ENCODE measurements around the gene RAB9B.

Gene RAB9B, protein sequence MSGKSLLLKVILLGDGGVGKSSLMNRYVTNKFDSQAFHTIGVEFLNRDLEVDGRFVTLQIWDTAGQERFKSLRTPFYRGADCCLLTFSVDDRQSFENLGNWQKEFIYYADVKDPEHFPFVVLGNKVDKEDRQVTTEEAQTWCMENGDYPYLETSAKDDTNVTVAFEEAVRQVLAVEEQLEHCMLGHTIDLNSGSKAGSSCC

DNA sequence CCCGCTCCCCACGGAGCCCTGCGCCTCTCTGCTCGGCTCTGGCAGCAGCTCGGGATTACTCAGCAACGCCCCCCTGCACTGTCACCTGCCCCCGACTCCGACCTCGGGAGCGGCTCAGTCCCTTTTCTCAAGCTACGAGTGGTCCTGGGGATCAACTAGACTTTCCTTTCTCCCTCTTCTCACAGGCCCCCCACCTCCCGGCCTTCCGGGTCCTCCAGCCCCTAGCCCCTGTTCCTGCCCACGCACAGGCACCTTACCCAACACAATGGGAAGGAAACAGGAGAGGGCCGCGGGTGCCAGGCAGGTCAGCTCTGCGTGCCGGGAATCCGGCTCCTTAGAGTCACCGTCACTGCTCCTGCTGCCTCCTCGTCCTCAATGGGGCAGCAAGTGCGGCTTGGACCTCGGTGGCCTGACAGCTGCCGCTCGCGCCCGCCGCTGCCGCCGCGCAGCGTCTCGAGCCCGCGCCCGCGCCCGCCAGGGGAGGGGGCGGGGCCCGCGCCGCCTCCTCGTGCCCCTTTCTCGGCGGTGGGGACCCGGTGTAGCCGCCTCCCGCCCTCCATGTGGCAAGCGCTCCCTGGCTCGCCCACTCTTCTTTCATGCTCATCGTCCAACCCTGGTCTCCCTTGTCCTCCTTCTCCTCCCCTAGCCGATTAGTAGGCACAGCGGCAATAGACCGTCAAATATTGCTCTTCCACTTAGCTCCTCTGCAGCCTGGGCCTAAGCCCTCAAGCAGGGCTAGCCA is at the start of gene RAB9B:
TSS of gene RAB9B (minus strand) at position 455 of the 742 bp plus-strand sequence. CDS start 6,473 bp downstream, outside the sequence.
- Histone ChIP-seq H3K36me3 (ENCODE audit: control insufficient read depth, insufficient read depth, low read length) (no peaks in the 10 kb centered on the region), H3K27ac (ENCODE audit: low read depth, low read length) (peak within 1 kb of the TSS; percentile 85), H3K27me3 (ENCODE audit: control insufficient read depth, insufficient read depth, low read length) (peaks cover 9% of the 10 kb centered on the region), H3K4me3 (ENCODE audit: low read length) (peak within 1 kb of the TSS; percentile 77), H3K9ac (ENCODE audit: low read length) (peak within 1 kb of the TSS; percentile 21), H3K4me1 (ENCODE audit: control insufficient read depth, insufficient read depth, low read length) (no peaks in the 10 kb centered on the region)

DNA sequence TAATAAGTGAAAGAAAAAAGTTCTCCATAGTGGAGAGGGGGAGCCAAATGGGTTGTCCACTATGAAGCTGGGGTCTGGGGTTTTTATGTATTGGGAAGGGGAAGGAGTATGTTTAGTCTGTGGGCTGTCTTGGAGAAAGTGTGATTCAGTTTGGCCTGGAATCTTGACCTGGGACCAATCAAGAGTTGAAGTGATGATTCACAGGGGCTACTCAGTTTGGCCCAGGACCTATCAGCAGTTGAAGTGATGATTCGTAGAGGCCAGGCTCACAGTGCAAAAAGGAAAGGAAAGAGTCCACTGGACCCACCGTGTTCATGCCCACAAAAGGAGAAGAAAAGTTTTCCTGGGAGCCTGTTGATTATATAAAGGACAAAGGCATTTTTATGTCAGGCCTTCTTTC is 47.3 kb upstream of the RAB9B start:
- no peaks in the 10 kb centered on the region for H3K36me3 ChIP-seq (ENCODE audit: control insufficient read depth, insufficient read depth, low read length)
- no peak overlapping the region for H3K9ac ChIP-seq (ENCODE audit: low read length)
- H3K27ac ChIP-seq (ENCODE audit: low read depth, low read length), result no peak overlapping the region
- H3K4me3 ChIP-seq (ENCODE audit: low read length), result no peak overlapping the region
- H3K27me3 ChIP-seq (ENCODE audit: control insufficient read depth, insufficient read depth, low read length), result no peaks in the 10 kb centered on the region
- no peaks in the 10 kb centered on the region for H3K4me1 ChIP-seq (ENCODE audit: control insufficient read depth, insufficient read depth, low read length)

DNA sequence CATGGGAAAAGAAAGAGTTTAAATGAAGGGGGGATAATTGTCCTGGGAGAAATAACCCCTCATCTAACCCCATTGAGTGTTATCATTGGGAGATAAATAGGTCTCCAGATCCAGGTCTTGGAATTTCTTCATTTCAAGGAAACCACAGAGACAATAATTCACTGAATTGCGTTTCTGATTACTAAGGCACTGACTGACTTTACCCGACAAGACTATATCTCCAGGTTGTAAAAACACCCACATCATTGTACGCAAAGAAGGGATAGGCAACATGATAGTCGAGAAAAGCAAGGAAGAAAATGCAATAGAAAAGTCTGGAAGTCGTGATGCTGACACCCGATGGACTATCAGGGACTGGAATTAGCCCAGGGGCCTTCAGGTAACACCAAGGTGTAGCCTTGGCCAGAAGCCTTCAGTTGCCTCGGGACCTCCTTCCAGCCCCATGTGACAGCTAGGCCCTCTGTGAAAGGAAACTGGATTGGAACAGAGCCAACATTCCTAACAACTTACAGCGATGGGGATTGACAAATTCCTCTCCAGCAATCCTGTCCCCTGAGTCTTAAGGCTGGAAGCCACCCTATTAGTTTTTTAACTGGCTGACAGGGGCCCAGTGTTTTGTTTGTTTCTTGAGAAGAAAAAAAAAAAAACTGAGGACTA is 46.5 kb upstream of the RAB9B start:
- no peak overlapping the region for H3K27ac ChIP-seq (ENCODE audit: low read depth, low read length)
- no peak overlapping the region for H3K9ac ChIP-seq (ENCODE audit: low read length)
- H3K4me1 ChIP-seq (ENCODE audit: control insufficient read depth, insufficient read depth, low read length), result no peaks in the 10 kb centered on the region
- H3K27me3 ChIP-seq (ENCODE audit: control insufficient read depth, insufficient read depth, low read length), result no peaks in the 10 kb centered on the region
- no peak overlapping the region for H3K4me3 ChIP-seq (ENCODE audit: low read length)
- no peaks in the 10 kb centered on the region for H3K36me3 ChIP-seq (ENCODE audit: control insufficient read depth, insufficient read depth, low read length)

DNA sequence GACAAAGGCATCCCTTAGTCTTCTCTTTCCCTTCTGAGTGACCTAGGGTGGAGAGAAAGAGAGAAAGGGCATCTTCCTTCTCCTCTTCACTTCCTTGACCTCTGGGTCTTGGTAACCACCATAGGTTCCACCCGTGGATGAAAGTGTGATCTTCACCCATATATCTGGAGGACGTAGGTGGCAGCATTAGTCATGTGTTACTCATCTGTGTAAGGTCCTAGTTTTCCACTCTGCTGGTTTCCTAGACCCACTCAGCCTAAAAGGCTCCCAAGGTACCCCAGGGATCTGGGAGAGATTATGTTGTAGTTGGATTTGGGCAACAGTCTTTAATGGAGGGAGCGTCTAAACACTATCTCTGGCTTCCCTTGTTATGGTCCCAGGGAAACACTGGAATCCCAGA is 45.5 kb upstream of the RAB9B start:
- Histone ChIP-seq H3K4me3 (ENCODE audit: low read length) (no peak overlapping the region), H3K9ac (ENCODE audit: low read length) (no peak overlapping the region), H3K36me3 (ENCODE audit: control insufficient read depth, insufficient read depth, low read length) (no peaks in the 10 kb centered on the region), H3K27ac (ENCODE audit: low read depth, low read length) (no peak overlapping the region), H3K4me1 (ENCODE audit: control insufficient read depth, insufficient read depth, low read length) (no peaks in the 10 kb centered on the region), H3K27me3 (ENCODE audit: control insufficient read depth, insufficient read depth, low read length) (no peaks in the 10 kb centered on the region)

DNA sequence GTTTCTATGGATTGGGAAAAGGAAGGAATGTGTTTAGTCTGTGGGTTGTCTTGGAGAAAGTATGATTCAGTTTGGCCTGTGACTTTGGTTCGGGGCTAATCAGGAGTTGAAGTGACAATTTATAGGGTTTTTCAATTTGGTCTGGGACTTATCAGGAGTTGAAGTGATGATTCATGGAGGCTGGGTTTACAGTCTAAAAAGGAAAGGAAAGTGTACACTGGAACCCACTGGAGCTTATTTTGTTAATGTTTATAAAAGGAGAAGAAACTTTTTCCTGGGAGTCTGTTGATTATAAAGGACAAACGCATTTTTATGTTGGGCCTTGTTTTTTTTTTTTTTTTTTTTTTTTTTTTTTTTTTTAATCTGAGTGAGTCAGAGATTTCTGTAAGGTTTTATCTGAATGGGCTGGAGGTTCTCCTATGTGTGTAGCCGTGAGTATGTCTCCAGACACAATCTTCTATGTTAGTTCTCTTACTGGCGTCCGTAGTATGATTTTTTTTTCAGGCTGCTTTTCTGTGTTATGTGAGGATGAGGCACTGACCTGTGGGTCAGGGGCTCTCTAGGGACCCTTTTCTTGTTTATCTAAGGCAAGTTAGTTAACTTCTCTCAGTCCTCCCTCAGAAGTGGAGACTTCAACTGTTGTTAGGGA is 33.0 kb upstream of the RAB9B start:
- H3K4me3 ChIP-seq (ENCODE audit: low read length), result no peak overlapping the region
- no peaks in the 10 kb centered on the region for H3K27me3 ChIP-seq (ENCODE audit: control insufficient read depth, insufficient read depth, low read length)
- H3K36me3 ChIP-seq (ENCODE audit: control insufficient read depth, insufficient read depth, low read length), result no peaks in the 10 kb centered on the region
- H3K27ac ChIP-seq (ENCODE audit: low read depth, low read length), result no peak overlapping the region
- H3K9ac ChIP-seq (ENCODE audit: low read length), result no peak overlapping the region
- H3K4me1 ChIP-seq (ENCODE audit: control insufficient read depth, insufficient read depth, low read length), result no peaks in the 10 kb centered on the region

- H3K27ac ChIP-seq (ENCODE audit: low read depth, low read length), result no peak overlapping the region
- no peak overlapping the region for H3K4me3 ChIP-seq (ENCODE audit: low read length)
Observed at GRCh38 chrX:103864149-103864548, 32.1 kb upstream of the RAB9B start.

DNA sequence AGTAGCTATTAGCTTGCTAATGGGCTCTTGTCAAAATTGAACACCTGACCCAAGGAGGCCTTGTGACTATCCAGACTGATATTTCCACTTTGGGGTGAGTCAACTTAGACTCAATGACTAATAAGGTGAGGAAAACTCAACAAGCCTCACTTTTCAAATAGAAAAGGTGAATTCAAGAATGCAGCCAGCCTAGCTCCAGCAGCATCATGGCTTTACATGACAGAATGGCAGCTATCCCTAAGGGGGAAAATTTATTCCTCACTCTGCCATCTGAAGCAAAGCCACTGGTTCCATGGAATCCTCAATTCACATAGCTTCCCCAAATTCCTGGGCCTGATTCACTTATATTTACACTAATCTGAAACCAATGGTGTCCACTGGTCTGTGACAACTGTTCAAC is 29.1 kb upstream of the RAB9B start:
- Histone ChIP-seq H3K27ac (ENCODE audit: low read depth, low read length) (no peak overlapping the region), H3K4me1 (ENCODE audit: control insufficient read depth, insufficient read depth, low read length) (no peaks in the 10 kb centered on the region), H3K36me3 (ENCODE audit: control insufficient read depth, insufficient read depth, low read length) (no peaks in the 10 kb centered on the region), H3K27me3 (ENCODE audit: control insufficient read depth, insufficient read depth, low read length) (no peaks in the 10 kb centered on the region), H3K9ac (ENCODE audit: low read length) (no peak overlapping the region), H3K4me3 (ENCODE audit: low read length) (no peak overlapping the region)

More at GRCh38 chrX:103864149-103864548, 32.1 kb upstream of the RAB9B start:
- Histone ChIP-seq H3K36me3 (ENCODE audit: control insufficient read depth, insufficient read depth, low read length) (no peaks in the 10 kb centered on the region), H3K27me3 (ENCODE audit: control insufficient read depth, insufficient read depth, low read length) (no peaks in the 10 kb centered on the region), H3K9ac (ENCODE audit: low read length) (no peak overlapping the region), H3K4me1 (ENCODE audit: control insufficient read depth, insufficient read depth, low read length) (no peaks in the 10 kb centered on the region)

- H3K4me3 ChIP-seq (ENCODE audit: low read length), result no peak overlapping the region
- H3K36me3 ChIP-seq (ENCODE audit: control insufficient read depth, insufficient read depth, low read length), result no peaks in the 10 kb centered on the region
- H3K27me3 ChIP-seq (ENCODE audit: control insufficient read depth, insufficient read depth, low read length), result no peaks in the 10 kb centered on the region
- H3K27ac ChIP-seq (ENCODE audit: low read depth, low read length), result no peak overlapping the region
- no peaks in the 10 kb centered on the region for H3K4me1 ChIP-seq (ENCODE audit: control insufficient read depth, insufficient read depth, low read length)
- no peak overlapping the region for H3K9ac ChIP-seq (ENCODE audit: low read length)
Observed at GRCh38 chrX:103849558-103849957, 17.5 kb upstream of the RAB9B start.

GRCh38 chrX:103847174-103847870 is 15.3 kb upstream of the RAB9B start:
- no peaks in the 10 kb centered on the region for H3K4me1 ChIP-seq (ENCODE audit: control insufficient read depth, insufficient read depth, low read length)
- H3K27me3 ChIP-seq (ENCODE audit: control insufficient read depth, insufficient read depth, low read length), result no peaks in the 10 kb centered on the region
- no peaks in the 10 kb centered on the region for H3K36me3 ChIP-seq (ENCODE audit: control insufficient read depth, insufficient read depth, low read length)
- H3K4me3 ChIP-seq (ENCODE audit: low read length), result no peak overlapping the region
- H3K9ac ChIP-seq (ENCODE audit: low read length), result no peak overlapping the region
- no peak overlapping the region for H3K27ac ChIP-seq (ENCODE audit: low read depth, low read length)

DNA sequence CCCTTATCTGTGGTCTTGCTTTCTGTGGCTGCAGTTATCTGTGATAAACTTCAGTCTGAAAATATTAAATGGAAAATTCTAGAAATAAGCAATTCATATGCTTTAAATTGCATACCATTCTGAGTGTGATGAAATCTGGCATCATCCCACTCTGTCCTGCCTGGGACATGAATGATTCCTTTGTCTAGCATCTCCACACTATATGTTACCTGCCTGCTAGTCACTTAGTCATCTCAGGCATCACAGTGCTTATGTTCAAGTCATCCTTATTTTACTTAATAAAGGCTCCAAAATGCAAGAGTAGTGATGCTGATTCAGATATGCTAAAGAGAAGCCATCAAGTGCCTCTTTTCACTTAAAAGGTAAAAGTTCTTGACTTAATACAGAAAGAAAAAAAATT is 14.3 kb upstream of the RAB9B start:
- Histone ChIP-seq H3K9ac (ENCODE audit: low read length) (no peak overlapping the region), H3K36me3 (ENCODE audit: control insufficient read depth, insufficient read depth, low read length) (no peaks in the 10 kb centered on the region), H3K27ac (ENCODE audit: low read depth, low read length) (no peak overlapping the region), H3K27me3 (ENCODE audit: control insufficient read depth, insufficient read depth, low read length) (no peaks in the 10 kb centered on the region), H3K4me3 (ENCODE audit: low read length) (no peak overlapping the region), H3K4me1 (ENCODE audit: control insufficient read depth, insufficient read depth, low read length) (no peaks in the 10 kb centered on the region)

DNA sequence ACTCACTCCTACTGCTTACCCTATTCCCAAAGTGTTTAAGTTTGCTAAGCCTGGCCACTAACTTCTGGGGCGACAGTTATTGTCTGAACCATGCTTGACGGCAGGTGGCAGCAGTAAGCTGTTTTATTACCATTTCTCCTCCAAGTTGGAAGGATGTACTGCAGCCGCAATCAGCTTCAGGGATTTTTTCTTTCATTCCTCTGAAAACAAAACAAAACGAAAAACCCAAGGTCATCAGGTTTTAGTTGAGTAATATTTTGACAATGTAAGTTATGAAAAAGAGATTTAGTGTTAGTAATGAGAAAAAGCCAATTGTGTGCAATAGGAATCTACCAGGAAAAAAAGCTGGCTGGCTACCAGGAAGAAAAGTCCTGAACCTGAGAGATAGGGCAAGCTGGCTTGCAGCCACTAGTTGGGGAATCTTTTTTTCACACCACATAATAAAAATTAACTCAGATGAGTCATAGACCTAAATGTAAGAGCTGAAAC is 13.2 kb upstream of the RAB9B start:
- no peaks in the 10 kb centered on the region for H3K27me3 ChIP-seq (ENCODE audit: control insufficient read depth, insufficient read depth, low read length)
- no peak overlapping the region for H3K9ac ChIP-seq (ENCODE audit: low read length)
- H3K27ac ChIP-seq (ENCODE audit: low read depth, low read length), result no peak overlapping the region
- H3K36me3 ChIP-seq (ENCODE audit: control insufficient read depth, insufficient read depth, low read length), result no peaks in the 10 kb centered on the region
- H3K4me3 ChIP-seq (ENCODE audit: low read length), result no peak overlapping the region
- no peaks in the 10 kb centered on the region for H3K4me1 ChIP-seq (ENCODE audit: control insufficient read depth, insufficient read depth, low read length)

DNA sequence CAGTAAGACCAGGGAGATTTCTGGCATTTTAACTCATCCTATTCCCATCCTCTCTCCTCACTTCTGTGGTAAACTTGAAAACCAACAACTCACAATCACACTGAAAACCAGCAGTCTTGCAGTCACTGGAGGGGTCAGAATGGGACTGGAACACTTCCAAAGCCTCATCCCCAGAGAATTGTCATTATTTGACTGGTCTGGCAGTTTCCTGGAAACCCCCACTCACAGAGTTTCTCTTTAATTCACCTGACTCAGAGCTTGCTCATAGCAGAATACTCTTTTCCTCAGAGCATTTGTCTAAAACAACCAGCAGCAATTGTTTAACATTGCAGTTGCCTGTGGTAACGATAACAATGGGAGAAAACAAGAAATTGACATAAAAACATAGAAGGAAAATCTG is 7.3 kb upstream of the RAB9B start:
- Histone ChIP-seq H3K36me3 (ENCODE audit: control insufficient read depth, insufficient read depth, low read length) (no peaks in the 10 kb centered on the region), H3K4me3 (ENCODE audit: low read length) (no peak overlapping the region), H3K4me1 (ENCODE audit: control insufficient read depth, insufficient read depth, low read length) (no peaks in the 10 kb centered on the region), H3K9ac (ENCODE audit: low read length) (no peak overlapping the region), H3K27me3 (ENCODE audit: control insufficient read depth, insufficient read depth, low read length) (no peaks in the 10 kb centered on the region), H3K27ac (ENCODE audit: low read depth, low read length) (no peak overlapping the region)
